Glutamatergic neuron (in vitro differentiated cells): ENCODE data around the gene SUGP1. TPM values are rescaled to one million over a fixed set of nuclear protein-coding genes. Genes with fewer than 3 reads are reported as not detected.

Source experiments
- DNase-seq: peaks from one replicate; pipeline ENCODE4 v3.0.0; 2022
- H3K27ac Mint-ChIP-seq: one replicate; pipeline ENCODE4 v1.8.0; 2020; ENCODE audit warnings: mild to moderate bottlenecking, mixed read lengths, inconsistent platforms; ENCODE audit not compliant: unreplicated experiment
- H3K27me3 Mint-ChIP-seq: one replicate; pipeline ENCODE4 v1.8.0; 2020; ENCODE audit warnings: mild to moderate bottlenecking, moderate library complexity, mixed read lengths, inconsistent platforms; ENCODE audit not compliant: unreplicated experiment
- H3K36me3 Mint-ChIP-seq: one replicate; pipeline ENCODE4 v1.8.0; 2020; ENCODE audit warnings: mild to moderate bottlenecking, mixed read lengths, inconsistent platforms; ENCODE audit not compliant: unreplicated experiment
- H3K4me1 Mint-ChIP-seq: one replicate; pipeline ENCODE4 v1.8.0; 2020; ENCODE audit warnings: mild to moderate bottlenecking, low read depth, mixed read lengths, inconsistent platforms; ENCODE audit not compliant: unreplicated experiment
- H3K4me3 Mint-ChIP-seq: one replicate; pipeline ENCODE4 v1.8.0; 2020; ENCODE audit warnings: mild to moderate bottlenecking, mixed read lengths, inconsistent platforms; ENCODE audit not compliant: unreplicated experiment
- H3K9me3 Mint-ChIP-seq: one replicate; pipeline ENCODE4 v1.8.0; 2020; ENCODE audit warnings: mild to moderate bottlenecking, moderate library complexity, mixed read lengths, inconsistent platforms; ENCODE audit not compliant: unreplicated experiment
- total RNA-seq: library from RNA; stranded (reverse); fragmentation: NEBNext Ultra II Directional; extraction: Animal tissue kit (Norgen Biotek cat#: 25700); gene quantifications from one replicate; pipeline ENCODE4 v1.2.1, GENCODE V29; 2021; ENCODE audit not compliant: unreplicated experiment
- TF ChIP-seq, protein P1 (sequence below): fragments of 200-600 bp; sonication (generic); IDR thresholded peaks from one replicate; pipeline ENCODE4 v1.5.0; 2021; ENCODE audit not compliant: partially characterized antibody, unreplicated experiment

Gene SUGP1
- total RNA-seq, 1 donor from 2014 or later, result 134 TPM

GRCh38 chr19:19342086-19343015, 22.0 kb upstream of the SUGP1 start:
- Mint-ChIP-seq H3K9me3 (peaks cover 4% of the 10 kb centered on the region), H3K4me3 (no peak overlapping the region), H3K4me1 (no peaks in the 10 kb centered on the region), H3K36me3 (no peaks in the 10 kb centered on the region), H3K27me3 (peaks cover 2% of the 10 kb centered on the region), H3K27ac (peak overlapping the region; percentile 52)
- TF ChIP-seq, protein P1, sequence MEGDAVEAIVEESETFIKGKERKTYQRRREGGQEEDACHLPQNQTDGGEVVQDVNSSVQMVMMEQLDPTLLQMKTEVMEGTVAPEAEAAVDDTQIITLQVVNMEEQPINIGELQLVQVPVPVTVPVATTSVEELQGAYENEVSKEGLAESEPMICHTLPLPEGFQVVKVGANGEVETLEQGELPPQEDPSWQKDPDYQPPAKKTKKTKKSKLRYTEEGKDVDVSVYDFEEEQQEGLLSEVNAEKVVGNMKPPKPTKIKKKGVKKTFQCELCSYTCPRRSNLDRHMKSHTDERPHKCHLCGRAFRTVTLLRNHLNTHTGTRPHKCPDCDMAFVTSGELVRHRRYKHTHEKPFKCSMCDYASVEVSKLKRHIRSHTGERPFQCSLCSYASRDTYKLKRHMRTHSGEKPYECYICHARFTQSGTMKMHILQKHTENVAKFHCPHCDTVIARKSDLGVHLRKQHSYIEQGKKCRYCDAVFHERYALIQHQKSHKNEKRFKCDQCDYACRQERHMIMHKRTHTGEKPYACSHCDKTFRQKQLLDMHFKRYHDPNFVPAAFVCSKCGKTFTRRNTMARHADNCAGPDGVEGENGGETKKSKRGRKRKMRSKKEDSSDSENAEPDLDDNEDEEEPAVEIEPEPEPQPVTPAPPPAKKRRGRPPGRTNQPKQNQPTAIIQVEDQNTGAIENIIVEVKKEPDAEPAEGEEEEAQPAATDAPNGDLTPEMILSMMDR, result peak; percentile 95
- DNase-seq, result peak; percentile 91

GRCh38 chr19:19341026-19341425, 20.7 kb upstream of the SUGP1 start:
- no peaks in the 10 kb centered on the region for H3K36me3 Mint-ChIP-seq
- H3K9me3 Mint-ChIP-seq, result peaks cover 2% of the 10 kb centered on the region
- H3K27me3 Mint-ChIP-seq, result peaks cover 2% of the 10 kb centered on the region
- no peak for DNase-seq
- no peaks in the 10 kb centered on the region for H3K4me1 Mint-ChIP-seq
- no peak overlapping the region for H3K4me3 Mint-ChIP-seq
- no peak overlapping the region for H3K27ac Mint-ChIP-seq
- TF ChIP-seq, protein P1, result no peak

GRCh38 chr19:19338082-19338481, 17.8 kb upstream of the SUGP1 start:
- H3K4me3 Mint-ChIP-seq, result no peak overlapping the region
- TF ChIP-seq, protein P1, result no peak
- H3K4me1 Mint-ChIP-seq, result peaks cover 2% of the 10 kb centered on the region
- H3K27ac Mint-ChIP-seq, result no peak overlapping the region
- peaks cover 2% of the 10 kb centered on the region for H3K27me3 Mint-ChIP-seq
- H3K36me3 Mint-ChIP-seq, result no peaks in the 10 kb centered on the region
- no peak for DNase-seq
- H3K9me3 Mint-ChIP-seq, result peaks cover 5% of the 10 kb centered on the region

GRCh38 chr19:19337120-19337519, 16.8 kb upstream of the SUGP1 start:
- H3K9me3 Mint-ChIP-seq, result peaks cover 5% of the 10 kb centered on the region
- no peak overlapping the region for H3K27ac Mint-ChIP-seq
- DNase-seq, result no peak
- no peaks in the 10 kb centered on the region for H3K36me3 Mint-ChIP-seq
- TF ChIP-seq, protein P1, result no peak
- no peak overlapping the region for H3K4me3 Mint-ChIP-seq
- H3K27me3 Mint-ChIP-seq, result peaks cover 2% of the 10 kb centered on the region
- peaks cover 2% of the 10 kb centered on the region for H3K4me1 Mint-ChIP-seq

- H3K27me3 Mint-ChIP-seq, result peaks cover 2% of the 10 kb centered on the region
- H3K4me3 Mint-ChIP-seq, result no peak overlapping the region
- H3K36me3 Mint-ChIP-seq, result no peaks in the 10 kb centered on the region
- H3K27ac Mint-ChIP-seq, result no peak overlapping the region
- no peak for DNase-seq
- H3K4me1 Mint-ChIP-seq, result peaks cover 2% of the 10 kb centered on the region
- TF ChIP-seq, protein P1, result no peak
- peaks cover 6% of the 10 kb centered on the region for H3K9me3 Mint-ChIP-seq
These were observed 16.3 kb upstream of the SUGP1 start for GRCh38 chr19:19336597-19336996.
